K562 (cell line): ENCODE data around the gene NAA40. TPM values are rescaled to one million over a fixed set of nuclear protein-coding genes. Genes with fewer than 3 reads are reported as not detected.

ENCODE experiments used
- BACH1 ChIP-seq: fragments of 200-800 bp; sonication (Bioruptor generic); IDR thresholded peaks from 2 replicates; pipeline ENCODE4 v1.6.1; 2016; ENCODE audit warnings: missing genetic modification characterization, missing compliant biosample characterization
- CBX3 ChIP-seq, 2 experiments: IDR thresholded peaks; 1 replicate in 1 of 2; 2 replicates in 1 of 2; pipeline ENCODE4 v1.6.1; 2012; ENCODE audit warnings: inconsistent platforms in 2 of 2, low read length in 2 of 2, borderline replicate concordance in 1 of 2, control low read depth in 1 of 2
- ETV1 ChIP-seq: fragments of 450-650 bp; conservative IDR thresholded peaks from 2 replicates; pipeline ENCODE4 v1.6.1; 2016; ENCODE audit warnings: missing genetic modification characterization, control low read depth, low read depth, missing compliant biosample characterization
- EWSR1 ChIP-seq: fragments of 450-650 bp; IDR thresholded peaks from 2 replicates; pipeline ENCODE4 v1.6.1; 2018; ENCODE audit warnings: borderline replicate concordance, mild to moderate bottlenecking, low read depth, moderate library complexity; ENCODE audit not compliant: partially characterized antibody
- KDM1A ChIP-seq, 2 experiments: fragments of 450-650 bp; IDR thresholded peaks; 2 replicates each; pipeline ENCODE4 v1.6.1; 2016; ENCODE audit warnings: mild to moderate bottlenecking in 2 of 2
- KDM5B ChIP-seq: fragments of 200-600 bp; sonication (generic); IDR thresholded peaks from 2 replicates; pipeline ENCODE4 v1.6.1; 2012; ENCODE audit warnings: low read depth, mild to moderate bottlenecking, moderate library complexity, low read length, control low read depth, inconsistent platforms; ENCODE audit not compliant: insufficient replicate concordance
- MIER1 ChIP-seq: fragments of 450-650 bp; IDR thresholded peaks from 2 replicates; pipeline ENCODE4 v1.6.1; 2016; ENCODE audit warnings: antibody characterized with exemption, mild to moderate bottlenecking, low read depth
- NFE2 ChIP-seq: IDR thresholded peaks from 2 replicates; pipeline ENCODE4 v1.6.1; 2014; ENCODE audit warnings: antibody characterized with exemption, low read depth
- NFIC ChIP-seq: fragments of 450-650 bp; IDR thresholded peaks from 2 replicates; pipeline ENCODE4 v1.6.1; 2017; ENCODE audit warnings: mild to moderate bottlenecking, inconsistent platforms
- RBFOX2 ChIP-seq: fragments of 200-400 bp; formaldehyde crosslinking; IDR thresholded peaks from 2 replicates; pipeline ENCODE4 v1.6.1; 2017; ENCODE audit warnings: low read depth, mild to moderate bottlenecking, low read length, moderate library complexity
- RBM25 ChIP-seq: fragments of 200-400 bp; formaldehyde crosslinking; IDR thresholded peaks from 2 replicates; pipeline ENCODE4 v1.6.1; 2018; ENCODE audit warnings: low read length, low read depth, moderate library complexity; ENCODE audit not compliant: severe bottlenecking
- RCOR1 ChIP-seq, 2 experiments: IDR thresholded peaks; 2 replicates each; pipeline ENCODE4 v1.6.1; 2012; ENCODE audit warnings: low read depth in 2 of 2, low read length in 2 of 2, borderline replicate concordance in 1 of 2, improper control_type of control experiment in 1 of 2
- SIRT6 ChIP-seq: IDR thresholded peaks from one replicate; pipeline ENCODE4 v1.6.1; 2012; ENCODE audit warnings: low read depth, mild to moderate bottlenecking, control low read depth, inconsistent platforms, low read length, moderate library complexity
- SMARCA5 ChIP-seq: fragments of 450-650 bp; IDR thresholded peaks from 2 replicates; pipeline ENCODE4 v1.6.1; 2016
- STAT5A ChIP-seq: IDR thresholded peaks from 2 replicates; pipeline ENCODE4 v1.6.1; 2012; ENCODE audit warnings: low read length, inconsistent platforms, borderline replicate concordance
- TEAD1 ChIP-seq, 2 experiments: fragments of 450-650 bp in 1 of 2; sonication (generic) in 1 of 2; formaldehyde crosslinking; IDR thresholded peaks; 2 replicates each; pipeline versions ENCODE4 v1.4.0 to v1.8.0; 2020 to 2022; ENCODE audit warnings: mild to moderate bottlenecking in 2 of 2, missing genetic modification reagents in 1 of 2
- ZFP36 ChIP-seq: fragments of 150-350 bp; IDR thresholded peaks from 2 replicates; pipeline ENCODE4 v1.6.1; 2018; ENCODE audit warnings: low read length, low read depth; ENCODE audit not compliant: partially characterized antibody
- ZNF121 ChIP-seq: sonication (generic); formaldehyde crosslinking; conservative IDR thresholded peaks from 2 replicates; pipeline ENCODE4 v1.8.0; 2022; ENCODE audit warnings: missing genetic modification reagents
- ZNF23 ChIP-seq: fragments of 250-450 bp; sonication (Bioruptor Pico); IDR thresholded peaks from 2 replicates; pipeline ENCODE4 v1.4.0; 2020; ENCODE audit warnings: mild to moderate bottlenecking
- ZNF232 ChIP-seq: sonication (generic); formaldehyde crosslinking; IDR thresholded peaks from 2 replicates; pipeline ENCODE4 v1.8.0; 2022; ENCODE audit warnings: mild to moderate bottlenecking, missing genetic modification reagents
- polyA plus RNA-seq, 8 experiments: library from polyadenylated mRNA; depleted of rRNA in 4 of 8; stranded (reverse) in 5 of 8; unstranded in 3 of 8; fragments of >200 nt; fragmentation: Nextera tagmentation in 2 of 8; fragmentation: Illumina TruSeq in 1 of 8; extraction: Ambion mirVana in 2 of 8; extraction: Trizol in 1 of 8; gene quantifications; 2 replicates each; pipeline versions ENCODE4 v1.2.1 to v1.2.3, GENCODE V29; 2011 to 2014; ENCODE audit warnings: inconsistent platforms in 1 of 8, missing spikeins in 1 of 8
- total RNA-seq, 7 experiments: library from RNA; depleted of rRNA in 6 of 7; stranded (reverse); fragments of >200 nt in 6 of 7; fragmentation: Illumina TruSeq in 2 of 7; extraction: Trizol in 2 of 7; gene quantifications; 2 replicates each; pipeline versions ENCODE4 v1.2.1 to v1.2.3, GENCODE V29; 2011 to 2021; ENCODE audit warnings: low replicate concordance in 1 of 7
- TF ChIP-seq, protein P1 (sequence below): fragments of 450-650 bp; IDR thresholded peaks from 2 replicates; pipeline ENCODE4 v1.6.1; 2016; ENCODE audit warnings: mild to moderate bottlenecking
- TF ChIP-seq, protein P2 (sequence below): fragments of 450-650 bp; IDR thresholded peaks from 2 replicates; pipeline ENCODE4 v1.6.1; 2018; ENCODE audit not compliant: partially characterized antibody
- TF ChIP-seq, protein P3 (sequence below): sonication (generic); formaldehyde crosslinking; IDR thresholded peaks from 2 replicates; pipeline ENCODE4 v1.8.0; 2022; ENCODE audit warnings: missing genetic modification reagents, mild to moderate bottlenecking, moderate library complexity, borderline replicate concordance

Gene NAA40
- total and polyA plus RNA-seq, 9 of the 15 experiments (the other 6 are each of a cell fraction or from before 2014, with no cell fraction given): 6.2 to 39.0 (median 23.1) TPM

DNA sequence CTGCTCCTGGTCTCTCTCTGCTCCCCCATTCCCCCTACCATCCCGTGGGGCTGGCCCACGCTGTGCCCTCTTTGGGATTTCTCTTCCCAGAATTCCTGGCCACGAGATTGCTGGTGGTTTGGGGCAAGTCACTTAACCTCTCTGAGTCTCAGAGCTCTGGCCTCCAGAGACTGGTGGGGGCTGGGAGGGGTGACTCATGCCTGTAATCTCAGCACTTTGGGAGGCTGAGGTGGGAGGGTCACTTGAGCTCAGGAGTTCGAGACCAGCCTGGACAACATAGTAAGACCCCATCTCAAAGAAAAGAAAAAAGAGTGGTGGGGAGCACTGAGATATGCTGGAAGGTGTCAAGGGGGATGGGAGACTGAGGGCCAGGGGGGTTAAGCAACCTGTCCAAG, 65.8 kb downstream of the NAA40 start (continued):
- TF ChIP-seq EWSR1: no peak
- peak; percentile 88 for TF ChIP-seq ZFP36
- no peak for TF ChIP-seq BACH1
- TF ChIP-seq CBX3 (IDR thresholded peaks at IDR 0.05; ENCODE audit: borderline replicate concordance in 1 of 2, low read length in 2 of 2): 0 out of 3 replicates have a peak, but pooled peaks of 1 of the 2 experiments have one; percentile 18
- TF ChIP-seq RBM25: peak; percentile 85
- peak; percentile 84 to 91 for TF ChIP-seq KDM1A (IDR thresholded peaks at IDR 0.05)
- no peak for TF ChIP-seq ZNF23 (CRISPR knock-in tag)
- 0 out of 2 replicates have a peak, but pooled peaks have one; percentile 44 for TF ChIP-seq SMARCA5
- TF ChIP-seq MIER1: no peak
- TF ChIP-seq ZNF232: no peak
- TF ChIP-seq ETV1: no peak
- TF ChIP-seq TEAD1 (CRISPR knock-in tag; IDR thresholded peaks at IDR 0.05): no peak
- peak in 1 of 2 experiments; percentile 76; a peak in 2 of 4 replicates for TF ChIP-seq RCOR1 (IDR thresholded peaks at IDR 0.05; ENCODE audit: borderline replicate concordance in 1 of 2, low read depth in 2 of 2, low read length in 2 of 2)
- TF ChIP-seq, protein P1, sequence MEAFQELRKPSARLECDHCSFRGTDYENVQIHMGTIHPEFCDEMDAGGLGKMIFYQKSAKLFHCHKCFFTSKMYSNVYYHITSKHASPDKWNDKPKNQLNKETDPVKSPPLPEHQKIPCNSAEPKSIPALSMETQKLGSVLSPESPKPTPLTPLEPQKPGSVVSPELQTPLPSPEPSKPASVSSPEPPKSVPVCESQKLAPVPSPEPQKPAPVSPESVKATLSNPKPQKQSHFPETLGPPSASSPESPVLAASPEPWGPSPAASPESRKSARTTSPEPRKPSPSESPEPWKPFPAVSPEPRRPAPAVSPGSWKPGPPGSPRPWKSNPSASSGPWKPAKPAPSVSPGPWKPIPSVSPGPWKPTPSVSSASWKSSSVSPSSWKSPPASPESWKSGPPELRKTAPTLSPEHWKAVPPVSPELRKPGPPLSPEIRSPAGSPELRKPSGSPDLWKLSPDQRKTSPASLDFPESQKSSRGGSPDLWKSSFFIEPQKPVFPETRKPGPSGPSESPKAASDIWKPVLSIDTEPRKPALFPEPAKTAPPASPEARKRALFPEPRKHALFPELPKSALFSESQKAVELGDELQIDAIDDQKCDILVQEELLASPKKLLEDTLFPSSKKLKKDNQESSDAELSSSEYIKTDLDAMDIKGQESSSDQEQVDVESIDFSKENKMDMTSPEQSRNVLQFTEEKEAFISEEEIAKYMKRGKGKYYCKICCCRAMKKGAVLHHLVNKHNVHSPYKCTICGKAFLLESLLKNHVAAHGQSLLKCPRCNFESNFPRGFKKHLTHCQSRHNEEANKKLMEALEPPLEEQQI: no peak
- TF ChIP-seq, protein P2, sequence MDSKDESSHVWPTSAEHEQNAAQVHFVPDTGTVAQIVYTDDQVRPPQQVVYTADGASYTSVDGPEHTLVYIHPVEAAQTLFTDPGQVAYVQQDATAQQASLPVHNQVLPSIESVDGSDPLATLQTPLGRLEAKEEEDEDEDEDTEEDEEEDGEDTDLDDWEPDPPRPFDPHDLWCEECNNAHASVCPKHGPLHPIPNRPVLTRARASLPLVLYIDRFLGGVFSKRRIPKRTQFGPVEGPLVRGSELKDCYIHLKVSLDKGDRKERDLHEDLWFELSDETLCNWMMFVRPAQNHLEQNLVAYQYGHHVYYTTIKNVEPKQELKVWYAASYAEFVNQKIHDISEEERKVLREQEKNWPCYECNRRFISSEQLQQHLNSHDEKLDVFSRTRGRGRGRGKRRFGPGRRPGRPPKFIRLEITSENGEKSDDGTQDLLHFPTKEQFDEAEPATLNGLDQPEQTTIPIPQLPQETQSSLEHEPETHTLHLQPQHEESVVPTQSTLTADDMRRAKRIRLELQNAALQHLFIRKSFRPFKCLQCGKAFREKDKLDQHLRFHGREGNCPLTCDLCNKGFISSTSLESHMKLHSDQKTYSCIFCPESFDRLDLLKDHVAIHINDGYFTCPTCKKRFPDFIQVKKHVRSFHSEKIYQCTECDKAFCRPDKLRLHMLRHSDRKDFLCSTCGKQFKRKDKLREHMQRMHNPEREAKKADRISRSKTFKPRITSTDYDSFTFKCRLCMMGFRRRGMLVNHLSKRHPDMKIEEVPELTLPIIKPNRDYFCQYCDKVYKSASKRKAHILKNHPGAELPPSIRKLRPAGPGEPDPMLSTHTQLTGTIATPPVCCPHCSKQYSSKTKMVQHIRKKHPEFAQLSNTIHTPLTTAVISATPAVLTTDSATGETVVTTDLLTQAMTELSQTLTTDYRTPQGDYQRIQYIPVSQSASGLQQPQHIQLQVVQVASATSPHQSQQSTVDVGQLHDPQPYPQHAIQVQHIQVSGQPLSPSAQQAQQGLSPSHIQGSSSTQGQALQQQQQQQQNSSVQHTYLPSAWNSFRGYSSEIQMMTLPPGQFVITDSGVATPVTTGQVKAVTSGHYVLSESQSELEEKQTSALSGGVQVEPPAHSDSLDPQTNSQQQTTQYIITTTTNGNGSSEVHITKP: no peak
- TF ChIP-seq STAT5A: no peak
- no peak for TF ChIP-seq KDM5B
- no peak for TF ChIP-seq SIRT6
- peak; percentile 99 for TF ChIP-seq ZNF121 (CRISPR knock-in tag)
- TF ChIP-seq, protein P3, sequence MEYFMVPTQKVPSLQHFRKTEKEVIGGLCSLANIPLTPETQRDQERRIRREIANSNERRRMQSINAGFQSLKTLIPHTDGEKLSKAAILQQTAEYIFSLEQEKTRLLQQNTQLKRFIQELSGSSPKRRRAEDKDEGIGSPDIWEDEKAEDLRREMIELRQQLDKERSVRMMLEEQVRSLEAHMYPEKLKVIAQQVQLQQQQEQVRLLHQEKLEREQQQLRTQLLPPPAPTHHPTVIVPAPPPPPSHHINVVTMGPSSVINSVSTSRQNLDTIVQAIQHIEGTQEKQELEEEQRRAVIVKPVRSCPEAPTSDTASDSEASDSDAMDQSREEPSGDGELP (CRISPR knock-in tag): no peak
- no peak for TF ChIP-seq RBFOX2
- no peak for TF ChIP-seq NFIC
- TF ChIP-seq NFE2: 0 out of 2 replicates have a peak, but pooled peaks have one; percentile 11
